ENCODE results near the gene B2M. TPM values are rescaled to one million over a fixed set of nuclear protein-coding genes. Genes with fewer than 3 reads are reported as not detected.
A peak's percentile ranks its signal among the peaks of the same experiment; 100 is the strongest.

B2M gene
- 3,396 and 3,707 TPM in 2 replicates for total RNA-seq

DNA sequence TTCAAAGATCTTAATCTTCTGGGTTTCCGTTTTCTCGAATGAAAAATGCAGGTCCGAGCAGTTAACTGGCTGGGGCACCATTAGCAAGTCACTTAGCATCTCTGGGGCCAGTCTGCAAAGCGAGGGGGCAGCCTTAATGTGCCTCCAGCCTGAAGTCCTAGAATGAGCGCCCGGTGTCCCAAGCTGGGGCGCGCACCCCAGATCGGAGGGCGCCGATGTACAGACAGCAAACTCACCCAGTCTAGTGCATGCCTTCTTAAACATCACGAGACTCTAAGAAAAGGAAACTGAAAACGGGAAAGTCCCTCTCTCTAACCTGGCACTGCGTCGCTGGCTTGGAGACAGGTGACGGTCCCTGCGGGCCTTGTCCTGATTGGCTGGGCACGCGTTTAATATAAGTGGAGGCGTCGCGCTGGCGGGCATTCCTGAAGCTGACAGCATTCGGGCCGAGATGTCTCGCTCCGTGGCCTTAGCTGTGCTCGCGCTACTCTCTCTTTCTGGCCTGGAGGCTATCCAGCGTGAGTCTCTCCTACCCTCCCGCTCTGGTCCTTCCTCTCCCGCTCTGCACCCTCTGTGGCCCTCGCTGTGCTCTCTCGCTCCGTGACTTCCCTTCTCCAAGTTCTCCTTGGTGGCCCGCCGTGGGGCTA, at the start of gene B2M, which contains the start of gene PATL2:
B2M (plus strand) TSS at position 422 of the 647 bp plus-strand sequence; CDS start at position 452, 30 bp downstream.
PATL2 (minus strand) TSS at position 228 of the 647 bp plus-strand sequence. CDS start 34,833 bp downstream, outside the sequence.
- H3K4me3 Mint-ChIP-seq, result peak within 1 kb of the TSS; percentile 99
- H3K36me3 Mint-ChIP-seq (ENCODE audit: low read depth), result peaks cover 66% of the 10 kb centered on the region
- no peaks in the 10 kb centered on the region for H3K9me3 Mint-ChIP-seq
- DNase-seq (peak; percentile 92), ATAC-seq (ENCODE audit: low read depth) (peak; percentile 74)
- ChIA-PET POLR2A (interaction anchor here (0.6 to 24.4 kb wide), 34 partner anchors 13 to 935 kb away, joined by 3 to 2387 read pairs (median 5); partner anchors contain the start of genes EIF3J, ELL3, GOLM2 and SPG11), CTCF (interaction anchor here (0.6 to 16.4 kb wide), 13 partner anchors 8 to 424 kb away, joined by 3 to 239 read pairs (median 7); partner anchors contain the start of genes SPG11 and TRIM69)
- intact Hi-C loops (cut with micrococcal nuclease), result loop anchor here (1.0 to 5.0 kb wide), 5 partner anchors 17 to 326 kb away; partner anchors contain the start of genes CTDSPL2 and EIF3J
- H3K27ac Mint-ChIP-seq, result peak within 1 kb of the TSS; percentile 100
- no peaks in the 10 kb centered on the region for H3K27me3 Mint-ChIP-seq
- TF ChIP-seq, protein P1, sequence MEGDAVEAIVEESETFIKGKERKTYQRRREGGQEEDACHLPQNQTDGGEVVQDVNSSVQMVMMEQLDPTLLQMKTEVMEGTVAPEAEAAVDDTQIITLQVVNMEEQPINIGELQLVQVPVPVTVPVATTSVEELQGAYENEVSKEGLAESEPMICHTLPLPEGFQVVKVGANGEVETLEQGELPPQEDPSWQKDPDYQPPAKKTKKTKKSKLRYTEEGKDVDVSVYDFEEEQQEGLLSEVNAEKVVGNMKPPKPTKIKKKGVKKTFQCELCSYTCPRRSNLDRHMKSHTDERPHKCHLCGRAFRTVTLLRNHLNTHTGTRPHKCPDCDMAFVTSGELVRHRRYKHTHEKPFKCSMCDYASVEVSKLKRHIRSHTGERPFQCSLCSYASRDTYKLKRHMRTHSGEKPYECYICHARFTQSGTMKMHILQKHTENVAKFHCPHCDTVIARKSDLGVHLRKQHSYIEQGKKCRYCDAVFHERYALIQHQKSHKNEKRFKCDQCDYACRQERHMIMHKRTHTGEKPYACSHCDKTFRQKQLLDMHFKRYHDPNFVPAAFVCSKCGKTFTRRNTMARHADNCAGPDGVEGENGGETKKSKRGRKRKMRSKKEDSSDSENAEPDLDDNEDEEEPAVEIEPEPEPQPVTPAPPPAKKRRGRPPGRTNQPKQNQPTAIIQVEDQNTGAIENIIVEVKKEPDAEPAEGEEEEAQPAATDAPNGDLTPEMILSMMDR (IDR thresholded peaks at IDR 0.05), result no peak
- peaks cover 49% of the 10 kb centered on the region for H3K4me1 Mint-ChIP-seq

- H3K4me1 Mint-ChIP-seq, result peaks cover 44% of the 10 kb centered on the region
- ATAC-seq (ENCODE audit: low read depth), result no peak
- H3K36me3 Mint-ChIP-seq (ENCODE audit: low read depth), result peaks cover 35% of the 10 kb centered on the region
- intact Hi-C loops (cut with micrococcal nuclease), result loop anchor here (5.0 kb wide), 2 partner anchors 34 to 376 kb away; no protein-coding TSS in a partner anchor
- ChIA-PET CTCF (interaction anchor here (1.1 to 6.9 kb wide), 3 partner anchors 55 to 456 kb away, joined by 3 to 239 read pairs (median 202); partner anchors contain the start of genes B2M, PATL2 and TRIM69), POLR2A (interaction anchor here (9.4 to 10.4 kb wide), 2 partner anchors 52 to 70 kb away, joined by 798 to 1048 read pairs; partner anchors contain the start of genes B2M, PATL2 and TRIM69)
- H3K9me3 Mint-ChIP-seq, result no peaks in the 10 kb centered on the region
- DNase-seq, result no peak
- H3K27me3 Mint-ChIP-seq, result no peaks in the 10 kb centered on the region
- TF ChIP-seq, protein P1 (IDR thresholded peaks at IDR 0.05), result no peak
- H3K4me3 Mint-ChIP-seq, result peak overlapping the region; percentile 64
- peak overlapping the region; percentile 82 for H3K27ac Mint-ChIP-seq
These were observed 49.7 kb upstream of the B2M start for GRCh38 chr15:44661576-44661975.

DNA sequence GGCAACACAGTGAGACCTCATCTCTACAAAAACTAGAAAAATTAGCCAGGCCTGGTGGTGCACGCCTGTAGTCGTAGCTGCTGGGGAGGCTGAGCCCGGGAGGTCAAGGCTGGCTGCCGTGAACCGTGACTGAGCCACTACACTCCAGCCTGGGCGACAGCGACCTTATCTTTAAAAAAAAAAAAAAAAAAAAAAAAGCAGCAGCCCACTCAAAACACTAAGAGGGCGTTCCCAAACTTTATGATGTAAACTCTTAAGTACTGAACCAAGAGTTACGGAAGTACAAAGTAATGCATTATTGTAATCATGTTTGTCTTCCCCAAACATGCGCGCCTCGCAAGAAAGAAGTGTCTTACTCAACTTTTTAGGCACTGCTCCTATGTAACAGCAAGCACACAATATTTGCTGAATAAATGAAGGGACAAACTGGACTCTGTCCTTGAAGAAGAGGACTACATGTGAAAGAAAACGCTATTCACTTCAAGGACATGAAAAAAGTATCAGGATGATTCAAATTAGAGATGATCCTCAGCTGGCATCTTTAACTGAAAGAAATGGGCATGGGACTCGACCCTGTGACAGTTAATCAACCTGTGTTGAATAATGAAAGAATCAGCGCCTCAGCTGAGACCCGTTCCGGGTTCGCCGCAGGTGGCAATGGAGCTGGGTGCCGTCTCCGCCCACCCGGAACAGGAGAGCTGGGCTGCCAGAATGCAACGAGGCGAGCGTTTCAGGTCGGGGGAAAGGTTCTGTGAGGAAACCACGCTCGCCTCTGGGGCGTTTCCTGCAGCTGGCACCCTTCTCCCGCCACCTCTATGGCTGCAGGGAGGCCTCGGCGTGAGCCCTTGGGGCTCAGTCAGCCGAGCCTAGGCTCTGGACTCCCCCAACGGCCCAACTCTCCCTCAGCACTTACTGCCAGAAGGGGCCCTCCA, 48.6 kb upstream of the B2M start:
- CTCF ChIA-PET, result interaction anchor here (0.9 to 6.9 kb wide), 16 partner anchors 15 to 386 kb away, joined by 3 to 239 read pairs (median 5); partner anchors contain the start of genes B2M, PATL2 and TRIM69
- peak overlapping the region; percentile 98 for H3K4me3 Mint-ChIP-seq

More for the DNA sequence above, 48.6 kb upstream of the B2M start:
- intact Hi-C loops (cut with micrococcal nuclease), result loop anchor here (1.0 to 5.0 kb wide), 10 partner anchors 15 to 375 kb away; no protein-coding TSS in a partner anchor
- Mint-ChIP-seq H3K9me3 (no peaks in the 10 kb centered on the region), H3K27me3 (no peaks in the 10 kb centered on the region), H3K27ac (peak overlapping the region; percentile 99), H3K4me1 (peaks cover 51% of the 10 kb centered on the region), H3K36me3 (ENCODE audit: low read depth) (peaks cover 25% of the 10 kb centered on the region)
- peak; percentile 60 for ATAC-seq (ENCODE audit: low read depth)
- TF ChIP-seq, protein P1 (IDR thresholded peaks at IDR 0.05), result no peak
- POLR2A ChIA-PET, result interaction anchor here (0.6 to 10.4 kb wide), 25 partner anchors 8 to 917 kb away, joined by 3 to 1048 read pairs (median 5); partner anchors contain the start of genes B2M, EIF3J, ELL3 and PATL2
- DNase-seq, result peak; percentile 74
